Measurements from ENCODE around the gene DNAJB1. TPM values are rescaled to one million over a fixed set of nuclear protein-coding genes. Genes with fewer than 3 reads are reported as not detected.

Gene DNAJB1
- total and polyA plus RNA-seq, 2 of the 13 experiments (the other 11 are each of a cell fraction or from before 2014, with no cell fraction given) = 87.5 to 97.3 TPM

GRCh38 chr19:14510311-14511228 is 7.6 kb downstream of the DNAJB1 start:
- no peak overlapping the region for H3K27ac ChIP-seq (ENCODE audit: extremely low read length, insufficient read depth, low read length)
- intact Hi-C loops (cut with micrococcal nuclease; ENCODE audit: unreplicated experiment) (no loop called here), in situ Hi-C loops (cut with HindIII; ENCODE audit: extremely low pct_ligation_motif_present, low pct_unique_long_range_greater_than_20kb) (no loop called here)
- ATAC-seq = no peak
- peaks cover 98% of the 10 kb centered on the region for H3K4me1 ChIP-seq (ENCODE audit: insufficient read depth, low read length)
- no peak for FAIRE-seq
- H3K4me2 ChIP-seq (ENCODE audit: low read depth, low read length) = peak overlapping the region; percentile 73
- H3K9ac ChIP-seq (ENCODE audit: insufficient read depth, low read depth, low read length) = no peak overlapping the region
- peaks cover 15% of the 10 kb centered on the region for H4K20me1 ChIP-seq (ENCODE audit: insufficient read depth, low read length)
- H2AFZ ChIP-seq (ENCODE audit: low read length) = no peak overlapping the region
- peaks cover 4 to 15% of the 10 kb centered on the region in 2 experiments; a peak in 4 of 5 replicates for H3K36me3 ChIP-seq (replicated peaks in 1 of 2; ENCODE audit: control insufficient read depth in 1 of 2, insufficient read depth in 2 of 2, low read length in 2 of 2)
- H3K9me3 ChIP-seq (ENCODE audit: low read length) = no peaks in the 10 kb centered on the region
- 8% methylated on average over 22 of the region's 22 CpGs for WGBS (ENCODE audit: low lambda C conversion rate)
- H3K27me3 ChIP-seq (ENCODE audit: control insufficient read depth in 1 of 2, insufficient read depth in 2 of 2, low read length in 2 of 2) = no peaks in the 10 kb centered on the region
- no TSS peak for BruUV-seq (replicated peaks)
- ChIA-PET POLR2A (interaction anchor here (0.6 to 5.7 kb wide), 4 partner anchors 8 to 15 kb away, joined by 3 to 38 read pairs (median 18); partner anchors contain the start of genes DNAJB1 and GIPC1), CTCF (ENCODE audit: low intra/inter-chr PET ratio, low total read pairs) (no interaction called here)
- peak overlapping the region in 2 of 3 experiments; percentile 30 to 47; a peak in 4 of 6 replicates for H3K4me3 ChIP-seq (replicated peaks in 1 of 3; ENCODE audit: insufficient read depth in 1 of 3, low read depth in 2 of 3, low read length in 3 of 3)
- peaks cover 15% of the 10 kb centered on the region for H3K79me2 ChIP-seq (ENCODE audit: insufficient read depth, low read length)
- no peak for DNase-seq (ENCODE audit: low spot score)
- TF ChIP-seq ZNF451 (CRISPR knock-in tag; IDR thresholded peaks at IDR 0.05) (no peak), PRPF4 (IDR thresholded peaks at IDR 0.05; ENCODE audit: low read depth, low read length, poor library complexity, severe bottlenecking) (no peak), ZFP41 (CRISPR knock-in tag; IDR thresholded peaks at IDR 0.05; ENCODE audit: borderline replicate concordance) (no peak), ZBTB42 (CRISPR knock-in tag; IDR thresholded peaks at IDR 0.05) (no peak), ZBTB40 (IDR thresholded peaks at IDR 0.05) (no peak), ZBTB40 (CRISPR knock-in tag; IDR thresholded peaks at IDR 0.05) (no peak), ZNF660 (CRISPR knock-in tag; IDR thresholded peaks at IDR 0.05; ENCODE audit: borderline replicate concordance, low read depth) (no peak), PCBP1 (IDR thresholded peaks at IDR 0.05; ENCODE audit: borderline replicate concordance, low read depth, low read length) (no peak), ETS1 (CRISPR knock-in tag; IDR thresholded peaks at IDR 0.05) (no peak), FOXP4 (CRISPR knock-in tag; IDR thresholded peaks at IDR 0.05) (no peak)
